Measurements from ENCODE around the gene BANK1.
"Not testable (repeated sequence)": the region's sequence is repeated elsewhere in the genome, so short reads cannot be mapped to it uniquely, and the experiment has no call there.

Gene BANK1

DNA sequence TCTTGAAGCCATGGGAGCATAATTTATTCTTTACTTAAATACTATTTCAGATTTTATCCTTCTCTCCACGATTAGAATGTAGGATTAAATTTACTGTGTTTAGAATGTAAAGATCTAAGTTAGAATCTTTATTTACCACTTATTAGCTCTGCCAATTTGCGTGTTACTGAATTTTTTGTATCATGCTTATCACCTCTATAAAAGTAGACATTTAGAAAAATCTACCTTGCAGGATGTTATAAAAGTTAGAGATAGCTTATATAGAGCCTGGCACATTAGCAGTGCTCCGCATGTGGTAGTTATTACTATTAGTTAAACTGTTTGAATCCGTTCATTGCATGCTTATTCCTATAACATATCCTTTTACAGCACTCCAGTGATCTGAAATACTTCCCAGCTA is 97.9 kb downstream of the BANK1 start:
- no peak for DNase-seq (ENCODE audit: low read depth)

- DNase-seq (ENCODE audit: low read depth): not testable (repeated sequence)
Observed at GRCh38 chr4:101905527-101905926, 115.0 kb downstream of the BANK1 start.

DNA sequence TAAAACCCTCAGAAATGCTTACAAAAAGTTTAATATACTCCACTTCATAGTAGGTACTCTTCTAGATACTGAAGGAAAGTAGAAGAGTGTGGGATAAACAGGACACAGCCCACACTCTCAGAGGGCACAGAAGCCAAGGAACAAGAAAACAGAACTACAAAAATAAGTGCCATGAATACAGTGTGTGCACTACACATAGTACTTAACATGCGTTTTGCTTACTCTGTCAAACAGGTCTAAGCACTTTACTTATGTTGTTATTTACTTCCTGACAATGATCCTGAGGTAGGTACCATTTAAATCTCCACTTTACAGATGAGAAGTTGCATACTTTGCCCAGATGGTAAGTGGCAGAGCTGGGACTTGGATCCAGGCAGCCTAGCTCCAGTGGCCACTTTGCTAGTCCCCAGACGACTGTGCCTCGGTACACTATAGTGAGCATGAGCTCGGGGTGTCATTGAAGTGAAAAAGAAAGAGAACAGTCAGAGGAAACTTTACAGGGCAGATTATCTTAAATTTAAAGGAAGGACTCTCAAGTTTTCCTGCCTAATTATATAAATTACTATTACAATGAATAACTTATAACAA is 120.3 kb downstream of the BANK1 start:
- no peak for DNase-seq (ENCODE audit: low read depth)

GRCh38 chr4:101911616-101912015 is 121.1 kb downstream of the BANK1 start:
- no peak for DNase-seq (ENCODE audit: low read depth)

DNA sequence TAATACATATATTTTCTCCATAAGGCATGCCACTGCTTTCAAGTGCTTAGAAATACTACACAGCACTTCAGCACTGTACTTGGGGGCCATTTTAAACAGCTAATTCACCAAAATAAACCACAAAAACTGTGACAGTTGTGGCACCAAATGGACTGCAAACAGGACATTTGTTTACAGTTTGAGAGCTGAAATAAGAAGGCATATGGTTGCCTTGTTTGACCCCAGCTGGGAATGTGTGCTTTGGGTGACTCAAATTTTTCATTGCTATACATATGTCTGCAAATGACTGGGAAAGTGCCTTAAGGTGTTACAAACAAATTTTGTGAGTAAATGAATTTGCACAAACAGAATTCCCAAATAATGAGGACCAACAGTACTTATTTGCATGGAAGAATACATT is 124.2 kb downstream of the BANK1 start:
- no peak for DNase-seq (ENCODE audit: low read depth)

GRCh38 chr4:101919373-101919977 is 128.9 kb downstream of the BANK1 start:
- DNase-seq (ENCODE audit: low read depth): no peak

DNA sequence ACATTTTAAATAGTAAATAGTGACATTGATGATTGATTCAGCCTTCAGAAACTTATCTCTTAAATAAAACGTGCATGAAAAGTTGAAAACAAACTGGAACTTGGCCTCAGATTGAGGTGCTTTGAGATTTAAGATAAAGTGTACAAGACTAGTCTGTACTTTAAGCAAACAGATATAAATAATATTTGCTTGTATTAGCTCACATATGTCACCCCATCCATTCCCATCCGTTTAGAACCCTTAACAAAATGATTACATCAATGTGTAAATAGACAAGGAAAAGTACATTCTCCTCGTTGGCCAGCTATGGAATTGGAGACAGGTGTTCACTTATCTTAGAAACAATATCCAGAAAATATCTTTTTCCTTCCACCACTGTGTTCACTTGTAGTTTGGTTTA is 130.8 kb downstream of the BANK1 start:
- no peak for DNase-seq (ENCODE audit: low read depth)

DNA sequence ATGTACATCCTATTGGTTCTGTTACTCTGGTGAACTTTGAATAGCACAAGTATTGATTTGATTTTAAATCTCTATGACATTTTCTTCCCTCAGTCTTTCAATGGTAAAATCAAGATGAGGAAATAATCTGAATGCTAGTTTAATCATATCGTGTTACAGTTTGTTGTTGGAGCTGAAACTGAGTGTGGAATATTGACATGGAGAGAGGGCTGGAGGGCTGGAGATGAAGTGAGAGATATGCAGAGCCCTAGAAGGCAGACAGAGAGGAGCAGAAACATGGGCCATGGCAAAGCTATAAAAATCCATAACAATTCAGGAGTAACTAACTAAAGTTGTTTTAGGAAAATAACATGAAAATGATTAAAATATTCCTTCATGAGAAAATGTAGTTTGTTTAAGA is 141.1 kb downstream of the BANK1 start:
- DNase-seq (ENCODE audit: low read depth): no peak

DNA sequence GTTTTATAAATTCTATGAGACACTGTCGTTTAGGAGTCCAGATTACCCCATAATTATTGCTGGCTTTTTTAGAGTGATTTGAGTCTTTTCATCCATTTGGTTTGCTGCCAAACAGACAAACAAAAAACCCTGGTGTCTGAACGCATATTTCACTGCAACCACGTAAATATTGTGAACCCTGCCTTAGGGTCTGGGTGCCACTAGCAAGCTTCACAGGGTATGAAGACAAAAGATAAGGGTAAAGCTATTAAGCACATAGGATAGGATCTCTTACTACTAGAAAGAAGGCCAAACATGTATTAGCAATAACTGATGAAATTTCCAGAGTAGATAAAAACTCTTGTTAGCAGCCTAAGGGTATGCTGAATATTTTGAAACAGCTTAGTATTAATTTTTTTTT is 143.3 kb downstream of the BANK1 start:
- DNase-seq (ENCODE audit: low read depth): no peak

- no peak for DNase-seq (ENCODE audit: low read depth)
Observed at GRCh38 chr4:101938836-101939235, 148.3 kb downstream of the BANK1 start.

GRCh38 chr4:101941816-101942358 is 151.4 kb downstream of the BANK1 start:
- DNase-seq (ENCODE audit: low read depth): no peak

- no peak for DNase-seq (ENCODE audit: low read depth)
Observed at GRCh38 chr4:101942891-101943290, 152.4 kb downstream of the BANK1 start.

DNA sequence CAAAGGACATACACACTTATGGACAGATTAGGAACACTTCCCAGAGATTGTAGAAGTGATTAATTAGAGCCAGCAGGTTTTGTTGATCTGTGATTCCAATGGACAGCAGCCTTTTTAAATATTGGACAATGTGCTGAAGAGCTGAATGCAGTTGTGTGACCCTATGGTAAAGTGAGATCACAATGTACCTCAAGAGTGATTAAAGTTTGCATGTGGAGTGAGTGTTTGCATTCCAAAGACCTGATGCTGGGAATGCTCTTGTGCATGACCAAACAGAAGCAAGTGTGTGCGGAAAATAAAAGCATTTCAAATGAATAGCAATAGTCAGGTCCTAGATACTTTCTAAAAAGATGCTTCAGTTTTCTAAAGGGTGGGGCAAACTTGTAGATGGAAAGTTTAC is 154.1 kb downstream of the BANK1 start:
- DNase-seq (ENCODE audit: low read depth): no peak

DNA sequence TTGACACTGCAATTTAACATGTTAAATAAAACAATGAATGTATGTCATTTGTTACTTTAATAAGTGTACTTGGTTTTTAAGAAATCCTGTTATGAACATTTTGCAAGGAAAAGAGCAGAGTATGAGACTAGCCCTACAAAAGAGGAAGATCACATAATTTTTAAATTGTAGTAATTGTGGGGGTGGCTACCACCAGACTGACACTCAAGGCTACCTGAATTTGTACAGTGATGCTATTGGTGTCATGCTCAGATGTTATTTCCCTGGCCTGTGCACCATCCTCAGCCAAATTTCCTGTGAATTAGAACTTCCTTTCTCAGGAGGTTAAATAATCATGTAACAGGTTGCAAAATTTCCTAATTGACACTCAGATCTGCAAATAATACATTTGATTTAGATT is 157.5 kb downstream of the BANK1 start:
- no peak for DNase-seq (ENCODE audit: low read depth)

DNA sequence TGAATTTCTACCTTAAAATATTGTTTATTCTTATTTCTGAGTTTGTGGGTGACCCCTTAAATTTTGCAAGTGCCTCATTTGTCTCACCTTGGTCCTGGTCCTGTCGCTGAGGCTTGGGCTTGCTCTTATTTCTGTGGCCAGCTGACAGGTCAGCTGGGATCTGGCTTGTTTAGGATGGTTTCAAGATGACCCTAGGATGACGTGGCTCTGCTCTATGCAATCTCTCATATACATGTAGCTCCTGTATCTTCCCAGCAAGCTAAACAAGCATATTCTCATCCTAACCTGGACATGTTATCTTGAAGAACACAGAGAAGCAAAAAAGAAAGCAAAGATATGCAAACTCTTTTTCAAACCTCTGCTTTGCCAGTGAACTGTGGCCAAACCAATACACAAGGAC is 158.4 kb downstream of the BANK1 start:
- DNase-seq (ENCODE audit: low read depth): no peak

GRCh38 chr4:101950258-101950979 is 159.9 kb downstream of the BANK1 start:
- no peak for DNase-seq (ENCODE audit: low read depth)

- DNase-seq (ENCODE audit: low read depth): no peak
Observed at GRCh38 chr4:101952985-101953384, 162.5 kb downstream of the BANK1 start.

GRCh38 chr4:101953949-101954348 is 163.4 kb downstream of the BANK1 start:
- no peak for DNase-seq (ENCODE audit: low read depth)

DNA sequence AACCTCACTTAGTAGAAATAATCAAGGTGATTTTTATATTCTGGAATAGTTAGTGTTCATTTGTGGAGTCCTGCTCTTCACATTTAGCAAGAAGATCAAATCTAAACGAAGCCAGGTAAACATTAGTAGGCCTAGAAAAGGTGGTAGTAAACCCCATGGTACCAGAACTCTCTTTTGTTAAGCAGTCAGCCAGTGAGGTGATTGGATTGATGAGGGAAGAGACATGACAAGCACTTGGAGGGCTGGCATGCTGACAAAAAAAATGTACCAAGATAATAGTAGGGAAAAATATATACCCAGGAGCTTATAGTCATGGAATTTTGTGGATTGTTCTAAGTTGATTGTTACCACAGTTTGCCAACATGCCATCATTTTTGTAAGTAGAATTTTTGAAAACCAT is 163.8 kb downstream of the BANK1 start:
- DNase-seq (ENCODE audit: low read depth): no peak

DNA sequence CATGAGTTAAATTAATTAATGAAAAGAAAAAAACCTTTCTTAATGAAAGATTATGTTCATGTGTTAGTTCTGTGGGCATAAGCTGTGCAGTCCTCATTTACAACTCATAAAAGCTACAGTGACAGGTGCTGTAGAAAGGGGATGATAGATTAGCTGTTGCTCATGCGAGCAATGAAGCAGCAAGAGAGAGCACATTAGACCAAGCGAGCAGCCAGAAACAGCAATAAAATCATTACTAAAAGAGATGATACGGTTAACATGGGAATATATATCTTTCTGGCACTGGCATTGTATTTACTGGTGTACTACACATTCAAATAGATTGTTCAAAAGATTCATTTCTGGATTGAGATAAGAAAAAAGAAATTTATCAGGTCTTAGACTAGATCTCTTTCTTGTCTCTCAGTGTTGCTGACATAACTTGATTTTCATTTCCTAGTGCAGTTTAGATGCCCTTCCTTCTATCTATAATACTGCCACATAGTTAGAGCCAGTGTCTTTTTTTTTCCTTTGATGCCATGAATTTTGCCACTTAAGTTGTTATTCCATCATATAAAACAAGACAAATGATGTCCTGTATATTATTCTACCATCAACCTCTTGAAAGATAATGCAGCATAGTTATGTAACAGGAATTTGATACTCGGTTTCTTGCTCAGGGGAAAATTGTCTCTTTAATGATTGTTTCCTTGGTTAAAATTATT is 164.6 kb downstream of the BANK1 start:
- no peak for DNase-seq (ENCODE audit: low read depth)

DNA sequence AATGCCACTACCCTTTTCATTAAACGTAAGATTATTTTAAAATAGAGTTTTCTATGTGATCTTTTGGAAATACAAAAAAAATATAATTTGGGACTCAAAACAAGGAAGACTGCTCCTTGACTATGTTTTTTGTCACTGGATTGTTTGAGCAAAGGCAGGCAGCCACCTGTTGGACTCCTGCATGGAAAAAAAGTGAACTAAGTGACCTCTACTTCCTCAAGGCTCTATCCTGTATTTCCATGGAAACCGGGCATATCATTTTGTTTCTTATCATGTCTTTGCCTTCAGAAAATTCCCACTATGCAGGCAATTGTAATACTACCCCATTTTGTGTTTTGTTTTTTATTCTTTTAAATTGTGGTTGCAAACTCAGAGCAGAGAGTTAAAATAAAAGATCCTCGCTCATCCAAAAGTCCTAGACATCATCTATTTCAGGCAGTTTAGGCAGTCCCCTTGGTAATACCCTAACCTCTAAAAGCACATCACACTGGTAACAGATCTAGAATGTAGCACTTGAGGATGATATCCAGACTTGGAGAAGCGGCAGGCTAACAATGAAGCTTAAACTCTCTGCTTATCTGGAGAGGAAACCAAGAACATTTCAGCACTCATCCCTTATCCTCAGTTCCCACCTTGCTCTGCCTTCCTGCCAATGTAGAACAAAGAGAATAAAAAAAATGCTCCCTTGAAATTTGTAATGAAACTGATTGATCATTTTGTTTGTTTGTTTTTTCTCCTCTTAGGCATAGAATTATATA is 165.7 kb downstream of the BANK1 start:
- no peak for DNase-seq (ENCODE audit: low read depth)

DNA sequence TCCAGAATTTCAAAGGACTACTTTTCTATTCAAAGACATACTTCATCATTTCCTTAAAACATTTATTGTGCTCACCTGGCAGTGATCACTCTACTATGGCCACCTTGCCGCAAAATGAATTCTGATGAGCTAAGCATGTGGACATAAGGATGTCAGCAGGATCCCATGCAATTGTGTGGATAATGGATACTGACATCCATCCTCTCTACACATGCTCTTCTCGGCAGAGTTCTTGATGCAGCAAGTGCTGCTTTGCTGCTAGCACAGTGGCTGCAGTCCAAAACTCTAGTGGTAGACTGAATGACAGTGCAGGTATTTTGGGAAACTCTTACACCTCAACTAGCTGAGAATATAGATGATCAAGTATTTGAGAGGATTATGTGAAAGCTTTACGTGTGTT is 168.0 kb downstream of the BANK1 start:
- DNase-seq (ENCODE audit: low read depth): no peak
